HepG2 (cell line): ENCODE measurements around the gene CXCL17. TPM values are rescaled to one million over a fixed set of nuclear protein-coding genes. Genes with fewer than 3 reads are reported as not detected.

Experiments used
- ARNTL ChIP-seq: sonication (generic); formaldehyde crosslinking; IDR thresholded peaks from 2 replicates; pipeline ENCODE4 v1.4.0; 2020; ENCODE audit warnings: mild to moderate bottlenecking, missing genetic modification reagents
- BCL6 ChIP-seq: IDR thresholded peaks from 2 replicates; pipeline ENCODE4 v1.6.1; 2016; ENCODE audit warnings: missing genetic modification reagents, missing compliant biosample characterization
- DPF2 ChIP-seq: sonication (generic); formaldehyde crosslinking; IDR thresholded peaks from 2 replicates; pipeline ENCODE4 v1.4.0; 2020; ENCODE audit warnings: mild to moderate bottlenecking, low read depth, missing genetic modification reagents, borderline replicate concordance
- FOXK1 ChIP-seq: sonication (generic); formaldehyde crosslinking; IDR thresholded peaks from 2 replicates; pipeline ENCODE4 v1.4.0; 2020; ENCODE audit warnings: low read depth, missing genetic modification reagents, borderline replicate concordance
- FOXK2 ChIP-seq: fragments of 450-650 bp; IDR thresholded peaks from 2 replicates; pipeline ENCODE4 v1.6.1; 2016
- HNF4G ChIP-seq, 2 experiments: sonication (generic) in 1 of 2; formaldehyde crosslinking in 1 of 2; IDR thresholded peaks; 2 replicates each; pipeline versions ENCODE4 v1.4.0 to v1.6.1; 2011 to 2020; ENCODE audit warnings: borderline replicate concordance in 2 of 2, low read depth in 2 of 2, mild to moderate bottlenecking in 2 of 2, low read length in 1 of 2, missing genetic modification reagents in 1 of 2, moderate library complexity in 1 of 2
- MEF2D ChIP-seq: sonication (generic); formaldehyde crosslinking; IDR thresholded peaks from 2 replicates; pipeline ENCODE4 v1.5.1; 2020; ENCODE audit warnings: mild to moderate bottlenecking, missing genetic modification reagents
- NCOR1 ChIP-seq: fragments of 200-600 bp; sonication (generic); IDR thresholded peaks from 2 replicates; pipeline ENCODE4 v1.7.0; 2017; ENCODE audit warnings: antibody characterized with exemption, low read length, borderline replicate concordance
- RARA ChIP-seq: IDR thresholded peaks from 2 replicates; pipeline ENCODE4 v1.6.1; 2016; ENCODE audit warnings: missing genetic modification reagents, missing compliant biosample characterization
- RXRA ChIP-seq: sonication (generic); formaldehyde crosslinking; IDR thresholded peaks from 2 replicates; pipeline ENCODE4 v1.5.1; 2020; ENCODE audit warnings: missing genetic modification reagents
- TEAD3 ChIP-seq: optimal IDR thresholded peaks from 2 replicates; pipeline ENCODE3; 2016; ENCODE audit warnings: borderline replicate concordance
- ZBTB7B ChIP-seq: sonication (generic); formaldehyde crosslinking; IDR thresholded peaks from 2 replicates; pipeline ENCODE4 v1.4.0; 2020; ENCODE audit warnings: missing genetic modification reagents
- ZFX ChIP-seq: sonication (generic); formaldehyde crosslinking; IDR thresholded peaks from 2 replicates; pipeline ENCODE4 v1.4.0; 2020; ENCODE audit warnings: mild to moderate bottlenecking, low read depth, missing genetic modification reagents, moderate library complexity
- ZFY ChIP-seq: sonication (generic); formaldehyde crosslinking; IDR thresholded peaks from 2 replicates; pipeline ENCODE4 v1.4.0; 2020; ENCODE audit warnings: missing genetic modification reagents
- ZMYM3 ChIP-seq: sonication (generic); formaldehyde crosslinking; IDR thresholded peaks from 2 replicates; pipeline ENCODE4 v1.5.1; 2020; ENCODE audit warnings: mild to moderate bottlenecking, missing genetic modification reagents
- ZNF224 ChIP-seq: sonication (generic); formaldehyde crosslinking; IDR thresholded peaks from 2 replicates; pipeline ENCODE4 v1.5.0; 2020; ENCODE audit warnings: mild to moderate bottlenecking, missing genetic modification reagents
- ZNF263 ChIP-seq: sonication (generic); formaldehyde crosslinking; IDR thresholded peaks from 2 replicates; pipeline ENCODE4 v1.4.0; 2020; ENCODE audit warnings: missing genetic modification reagents
- ZNF430 ChIP-seq: sonication (generic); formaldehyde crosslinking; IDR thresholded peaks from 2 replicates; pipeline ENCODE4 v1.9.0; 2021; ENCODE audit warnings: mild to moderate bottlenecking, missing genetic modification reagents
- ZNF605 ChIP-seq: sonication (generic); formaldehyde crosslinking; IDR thresholded peaks from 2 replicates; pipeline ENCODE4 v1.8.0; 2022; ENCODE audit warnings: mild to moderate bottlenecking, missing genetic modification reagents
- ZNF644 ChIP-seq: IDR thresholded peaks from 2 replicates; pipeline ENCODE4 v1.6.1; 2016; ENCODE audit warnings: low read depth
- ZNF672 ChIP-seq: sonication (generic); formaldehyde crosslinking; IDR thresholded peaks from 2 replicates; pipeline ENCODE4 v1.8.1; 2022; ENCODE audit warnings: missing genetic modification reagents
- ZUFSP ChIP-seq: sonication (generic); formaldehyde crosslinking; IDR thresholded peaks from 2 replicates; pipeline ENCODE4 v1.9.0; 2021; ENCODE audit warnings: missing genetic modification reagents, mild to moderate bottlenecking, borderline replicate concordance
- polyA plus RNA-seq, 8 experiments: library from polyadenylated mRNA; depleted of rRNA in 3 of 8; stranded (reverse) in 7 of 8; unstranded in 1 of 8; fragments of >200 nt; fragmentation: Illumina TruSeq in 4 of 8; extraction: Trizol in 4 of 8; gene quantifications; 2 replicates each; pipeline versions ENCODE4 v1.2.1 to v1.2.3, GENCODE V29; 2011 to 2016; ENCODE audit warnings: low read depth in 4 of 8, missing spikeins in 1 of 8, mixed read lengths in 1 of 8; ENCODE audit not compliant: insufficient read depth in 1 of 8
- total RNA-seq, 5 experiments: library from RNA; depleted of rRNA; stranded (reverse); fragments of >200 nt; fragmentation: Illumina TruSeq; extraction: Trizol; gene quantifications; 2 replicates each; pipeline ENCODE4 v1.2.3, GENCODE V29; 2016; ENCODE audit warnings: low read depth in 1 of 5
- TF ChIP-seq, protein P1 (sequence below): sonication (generic); formaldehyde crosslinking; IDR thresholded peaks from 2 replicates; pipeline ENCODE4 v1.5.1; 2020; ENCODE audit warnings: mild to moderate bottlenecking, missing genetic modification reagents, borderline replicate concordance

Gene CXCL17
- total and polyA plus RNA-seq, 2 of the 13 experiments (the other 11 are each of a cell fraction or from before 2014, with no cell fraction given) = 0.12 TPM; not detected in 1

GRCh38 chr19:42443944-42444398 lies 1.2 kb upstream of the CXCL17 start (continued):
- TF ChIP-seq DPF2 (peak; percentile 87), FOXK1 (CRISPR knock-in tag) (peak; percentile 66; the same call in 1 of the 2 replicates), TEAD3 (CRISPR knock-in tag) (peak; percentile 51), ARNTL (CRISPR knock-in tag) (0 out of 2 replicates have a peak, but pooled peaks have one; percentile 47), ZNF672 (CRISPR knock-in tag) (no peak), ZUFSP (CRISPR knock-in tag) (no peak), NCOR1 (peak; percentile 67; the same call in 1 of the 2 replicates), ZMYM3 (CRISPR knock-in tag) (0 out of 2 replicates have a peak, but pooled peaks have one; percentile 44), ZFX (peak; percentile 88), ZNF644 (CRISPR knock-in tag) (peak; percentile 63; the same call in 1 of the 2 replicates), ZNF263 (CRISPR knock-in tag) (no peak), ZNF224 (CRISPR knock-in tag) (no peak), ZNF605 (CRISPR knock-in tag) (0 out of 2 replicates have a peak, but pooled peaks have one; percentile 69), HNF4G (IDR thresholded peaks at IDR 0.05; ENCODE audit: borderline replicate concordance, low read depth, low read length) (peak; percentile 91), HNF4G (CRISPR knock-in tag; IDR thresholded peaks at IDR 0.05; ENCODE audit: borderline replicate concordance, low read depth) (peak; percentile 86; the same call in 1 of the 2 replicates), ZFY (CRISPR knock-in tag) (peak; percentile 68), BCL6 (CRISPR knock-in tag) (0 out of 2 replicates have a peak, but pooled peaks have one; percentile 26), MEF2D (CRISPR knock-in tag) (peak; percentile 39; the same call in 1 of the 2 replicates), ZNF430 (0 out of 2 replicates have a peak, but pooled peaks have one; percentile 37), RXRA (peak; percentile 26; the same call in 1 of the 2 replicates), FOXK2 (peak; percentile 73), ZBTB7B (CRISPR knock-in tag) (peak; percentile 88), RARA (CRISPR knock-in tag) (peak; percentile 62)
- TF ChIP-seq, protein P1, sequence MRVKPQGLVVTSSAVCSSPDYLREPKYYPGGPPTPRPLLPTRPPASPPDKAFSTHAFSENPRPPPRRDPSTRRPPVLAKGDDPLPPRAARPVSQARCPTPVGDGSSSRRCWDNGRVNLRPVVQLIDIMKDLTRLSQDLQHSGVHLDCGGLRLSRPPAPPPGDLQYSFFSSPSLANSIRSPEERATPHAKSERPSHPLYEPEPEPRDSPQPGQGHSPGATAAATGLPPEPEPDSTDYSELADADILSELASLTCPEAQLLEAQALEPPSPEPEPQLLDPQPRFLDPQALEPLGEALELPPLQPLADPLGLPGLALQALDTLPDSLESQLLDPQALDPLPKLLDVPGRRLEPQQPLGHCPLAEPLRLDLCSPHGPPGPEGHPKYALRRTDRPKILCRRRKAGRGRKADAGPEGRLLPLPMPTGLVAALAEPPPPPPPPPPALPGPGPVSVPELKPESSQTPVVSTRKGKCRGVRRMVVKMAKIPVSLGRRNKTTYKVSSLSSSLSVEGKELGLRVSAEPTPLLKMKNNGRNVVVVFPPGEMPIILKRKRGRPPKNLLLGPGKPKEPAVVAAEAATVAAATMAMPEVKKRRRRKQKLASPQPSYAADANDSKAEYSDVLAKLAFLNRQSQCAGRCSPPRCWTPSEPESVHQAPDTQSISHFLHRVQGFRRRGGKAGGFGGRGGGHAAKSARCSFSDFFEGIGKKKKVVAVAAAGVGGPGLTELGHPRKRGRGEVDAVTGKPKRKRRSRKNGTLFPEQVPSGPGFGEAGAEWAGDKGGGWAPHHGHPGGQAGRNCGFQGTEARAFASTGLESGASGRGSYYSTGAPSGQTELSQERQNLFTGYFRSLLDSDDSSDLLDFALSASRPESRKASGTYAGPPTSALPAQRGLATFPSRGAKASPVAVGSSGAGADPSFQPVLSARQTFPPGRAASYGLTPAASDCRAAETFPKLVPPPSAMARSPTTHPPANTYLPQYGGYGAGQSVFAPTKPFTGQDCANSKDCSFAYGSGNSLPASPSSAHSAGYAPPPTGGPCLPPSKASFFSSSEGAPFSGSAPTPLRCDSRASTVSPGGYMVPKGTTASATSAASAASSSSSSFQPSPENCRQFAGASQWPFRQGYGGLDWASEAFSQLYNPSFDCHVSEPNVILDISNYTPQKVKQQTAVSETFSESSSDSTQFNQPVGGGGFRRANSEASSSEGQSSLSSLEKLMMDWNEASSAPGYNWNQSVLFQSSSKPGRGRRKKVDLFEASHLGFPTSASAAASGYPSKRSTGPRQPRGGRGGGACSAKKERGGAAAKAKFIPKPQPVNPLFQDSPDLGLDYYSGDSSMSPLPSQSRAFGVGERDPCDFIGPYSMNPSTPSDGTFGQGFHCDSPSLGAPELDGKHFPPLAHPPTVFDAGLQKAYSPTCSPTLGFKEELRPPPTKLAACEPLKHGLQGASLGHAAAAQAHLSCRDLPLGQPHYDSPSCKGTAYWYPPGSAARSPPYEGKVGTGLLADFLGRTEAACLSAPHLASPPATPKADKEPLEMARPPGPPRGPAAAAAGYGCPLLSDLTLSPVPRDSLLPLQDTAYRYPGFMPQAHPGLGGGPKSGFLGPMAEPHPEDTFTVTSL (CRISPR knock-in tag) = peak; percentile 87; the same call in 1 of the 2 replicates
